ENCODE results near the gene TXN2. TPM values are rescaled to one million over a fixed set of nuclear protein-coding genes. Genes with fewer than 3 reads are reported as not detected.
"Not testable (repeated sequence)": the region's sequence is repeated elsewhere in the genome, so short reads cannot be mapped to it uniquely, and the experiment has no call there.

TXN2 gene
- total RNA-seq, 1 experiment from 2014 or later = 87.0 TPM

DNA sequence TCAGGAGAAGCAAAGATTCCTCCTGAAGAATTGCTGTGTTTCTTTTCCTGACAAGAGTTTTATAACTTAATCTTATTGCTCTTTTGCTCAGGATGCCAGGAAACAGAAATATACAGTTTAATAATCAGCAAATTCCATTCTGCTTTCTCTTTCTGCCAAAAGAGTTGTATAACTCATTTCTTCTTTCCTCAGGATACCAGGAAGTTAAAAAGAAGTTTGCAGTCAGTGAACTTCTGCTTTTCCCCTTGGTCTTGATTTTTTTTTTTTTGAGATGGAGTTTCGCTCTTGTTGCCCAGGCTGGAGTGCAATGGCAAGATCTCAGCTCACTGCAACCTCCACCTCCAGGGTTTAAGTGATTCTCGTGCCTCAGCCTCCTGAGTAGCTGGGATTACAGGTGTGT is 38.5 kb upstream of the TXN2 start:
- intact Hi-C loops (cut with micrococcal nuclease); H3K27ac ChIP-seq (ENCODE audit: low read depth, low read length); ATAC-seq; H2AFZ ChIP-seq (ENCODE audit: low read depth, low read length, poor library complexity, severe bottlenecking); H3K9me2 ChIP-seq (ENCODE audit: insufficient read depth); H3K27me3 ChIP-seq (ENCODE audit: insufficient read depth, low read length); RAD21 ChIA-PET (ENCODE audit: low non-redundant PET in 1 of 2, low total read pairs in 2 of 2, uncharacterized antibody in 2 of 2, unreplicated experiment in 2 of 2); POLR2A ChIA-PET; H3K4me1 ChIP-seq (ENCODE audit: control insufficient read depth in 1 of 2, insufficient read depth in 2 of 2, low read length in 2 of 2); H3K4me3 ChIP-seq (replicated peaks in 1 of 2; ENCODE audit: low read depth in 1 of 2, low read length in 2 of 2); H3K9me3 ChIP-seq (ENCODE audit: control insufficient read depth in 1 of 2, insufficient read depth in 1 of 2, low read depth in 1 of 2, low read length in 2 of 2); BruUV-seq (replicated peaks); H4K20me1 ChIP-seq (ENCODE audit: insufficient read depth); H3K9ac ChIP-seq (ENCODE audit: low read length); DNase-seq (ENCODE audit: low read depth, low spot score); H3K4me2 ChIP-seq (ENCODE audit: low read length); CTCF ChIA-PET: not testable (repeated sequence)
- H3K79me2 ChIP-seq (ENCODE audit: insufficient read depth, low read length) = peaks cover 78% of the 10 kb centered on the region
- H3K36me3 ChIP-seq (ENCODE audit: control insufficient read depth in 1 of 2, insufficient read depth in 2 of 2, low read length in 2 of 2) = peaks cover 87 to 93% of the 10 kb centered on the region in 2 experiments

DNA sequence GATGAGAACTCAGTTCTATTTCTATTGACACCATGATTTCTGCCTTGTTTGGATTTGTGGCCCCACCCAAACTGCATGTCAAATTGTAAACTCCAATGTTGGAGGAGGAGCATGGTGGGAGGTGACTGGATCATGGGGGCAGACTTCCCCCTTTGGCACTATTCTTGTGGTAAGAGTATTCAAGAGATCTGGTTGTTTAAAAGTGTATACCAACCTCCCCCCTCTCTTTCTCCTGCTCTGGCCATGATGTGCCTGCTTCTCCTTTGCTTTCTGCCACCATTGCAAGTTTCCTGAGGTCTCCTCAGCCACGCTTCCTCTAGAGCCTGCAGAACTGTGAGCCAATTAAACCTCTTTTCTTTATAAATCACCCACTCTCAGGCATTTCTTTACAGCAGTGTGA is 33.3 kb upstream of the TXN2 start:
- no peak overlapping the region for H3K4me2 ChIP-seq (ENCODE audit: low read length)
- ATAC-seq = no peak
- TSS peak; percentile 5 for BruUV-seq (replicated peaks)
- POLR2A ChIA-PET = no interaction called here
- TF ChIP-seq YY1 (IDR thresholded peaks at IDR 0.05; ENCODE audit: extremely low read depth, insufficient replicate concordance, low read depth, low read length) = no peak
- no peak for TF ChIP-seq POLR2AphosphoS5 (IDR thresholded peaks at IDR 0.05; ENCODE audit: low read depth, low read length)
- TF ChIP-seq RAD21 (IDR thresholded peaks at IDR 0.05; ENCODE audit: low read depth) = no peak
- TF ChIP-seq, protein P1, sequence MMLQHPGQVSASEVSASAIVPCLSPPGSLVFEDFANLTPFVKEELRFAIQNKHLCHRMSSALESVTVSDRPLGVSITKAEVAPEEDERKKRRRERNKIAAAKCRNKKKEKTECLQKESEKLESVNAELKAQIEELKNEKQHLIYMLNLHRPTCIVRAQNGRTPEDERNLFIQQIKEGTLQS (IDR thresholded peaks at IDR 0.05) = no peak
- TF ChIP-seq CBX3 (IDR thresholded peaks at IDR 0.05; ENCODE audit: low read depth) = no peak
- no peak for TF ChIP-seq EZH2 (IDR thresholded peaks at IDR 0.05)
- TF ChIP-seq, protein P2, sequence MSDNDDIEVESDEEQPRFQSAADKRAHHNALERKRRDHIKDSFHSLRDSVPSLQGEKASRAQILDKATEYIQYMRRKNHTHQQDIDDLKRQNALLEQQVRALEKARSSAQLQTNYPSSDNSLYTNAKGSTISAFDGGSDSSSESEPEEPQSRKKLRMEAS (IDR thresholded peaks at IDR 0.05) = no peak
- H3K27ac ChIP-seq (ENCODE audit: low read depth, low read length) = no peak overlapping the region
- peaks cover 78 to 87% of the 10 kb centered on the region in 2 experiments for H3K36me3 ChIP-seq (ENCODE audit: control insufficient read depth in 1 of 2, insufficient read depth in 2 of 2, low read length in 2 of 2)
- peaks cover 51% of the 10 kb centered on the region; the same call in 1 of the 2 replicates for H3K79me2 ChIP-seq (ENCODE audit: insufficient read depth, low read length)
- no peaks in the 10 kb centered on the region for H3K4me1 ChIP-seq (ENCODE audit: control insufficient read depth in 1 of 2, insufficient read depth in 2 of 2, low read length in 2 of 2)
- no peak for DNase-seq (ENCODE audit: low read depth, low spot score)
- CTCF ChIA-PET = no interaction called here
- H2AFZ ChIP-seq (ENCODE audit: low read depth, low read length, poor library complexity, severe bottlenecking) = no peak overlapping the region
- H3K9me3 ChIP-seq (ENCODE audit: control insufficient read depth in 1 of 2, insufficient read depth in 1 of 2, low read depth in 1 of 2, low read length in 2 of 2) = no peaks in the 10 kb centered on the region
- RAD21 ChIA-PET (ENCODE audit: low non-redundant PET in 1 of 2, low total read pairs in 2 of 2, uncharacterized antibody in 2 of 2, unreplicated experiment in 2 of 2) = no interaction called here
- H4K20me1 ChIP-seq (ENCODE audit: insufficient read depth) = 0 out of 2 replicates have a peak, but pooled peaks cover 4% of the 10 kb centered on the region
- intact Hi-C loops (cut with micrococcal nuclease) = no loop called here
- no peak overlapping the region for H3K9ac ChIP-seq (ENCODE audit: low read length)
- no peaks in the 10 kb centered on the region for H3K27me3 ChIP-seq (ENCODE audit: insufficient read depth, low read length)
- no peaks in the 10 kb centered on the region for H3K9me2 ChIP-seq (ENCODE audit: insufficient read depth)
- no peak overlapping the region for H3K4me3 ChIP-seq (replicated peaks in 1 of 2; ENCODE audit: low read depth in 1 of 2, low read length in 2 of 2)
